Measurements from ENCODE around the gene CLSTN2. TPM values are rescaled to one million over a fixed set of nuclear protein-coding genes. Genes with fewer than 3 reads are reported as not detected.

The CLSTN2 gene
- total RNA-seq, 1 donor from 2014 or later, result 143 TPM

- TF ChIP-seq CTCF (IDR thresholded peaks at IDR 0.05), result no peak
- Mint-ChIP-seq H3K36me3 (ENCODE audit: unreplicated experiment) (peaks cover 15% of the 10 kb centered on the region), H3K27ac (ENCODE audit: unreplicated experiment) (no peak overlapping the region), H3K4me3 (ENCODE audit: unreplicated experiment) (no peak overlapping the region), H3K4me1 (ENCODE audit: unreplicated experiment) (peaks cover 13% of the 10 kb centered on the region), H3K9me3 (ENCODE audit: unreplicated experiment) (peaks cover 4% of the 10 kb centered on the region), H3K27me3 (ENCODE audit: unreplicated experiment) (no peaks in the 10 kb centered on the region)
- DNase-seq (ENCODE audit: extremely low spot score, unreplicated experiment), result no peak
Measured at GRCh38 chr3:140176526-140176925, 241.5 kb downstream of the CLSTN2 start.

GRCh38 chr3:140177943-140178342, 243.0 kb downstream of the CLSTN2 start:
- TF ChIP-seq CTCF (IDR thresholded peaks at IDR 0.05), result no peak
- Mint-ChIP-seq H3K4me1 (ENCODE audit: unreplicated experiment) (peaks cover 13% of the 10 kb centered on the region), H3K27me3 (ENCODE audit: unreplicated experiment) (no peaks in the 10 kb centered on the region), H3K9me3 (ENCODE audit: unreplicated experiment) (peaks cover 4% of the 10 kb centered on the region), H3K36me3 (ENCODE audit: unreplicated experiment) (peaks cover 20% of the 10 kb centered on the region), H3K4me3 (ENCODE audit: unreplicated experiment) (no peak overlapping the region), H3K27ac (ENCODE audit: unreplicated experiment) (no peak overlapping the region)
- no peak for DNase-seq (ENCODE audit: extremely low spot score, unreplicated experiment)

- no peaks in the 10 kb centered on the region for H3K27me3 Mint-ChIP-seq (ENCODE audit: unreplicated experiment)
- H3K4me1 Mint-ChIP-seq (ENCODE audit: unreplicated experiment), result peaks cover 13% of the 10 kb centered on the region
- H3K36me3 Mint-ChIP-seq (ENCODE audit: unreplicated experiment), result peaks cover 20% of the 10 kb centered on the region
- TF ChIP-seq CTCF (IDR thresholded peaks at IDR 0.05), result no peak
- H3K9me3 Mint-ChIP-seq (ENCODE audit: unreplicated experiment), result peaks cover 4% of the 10 kb centered on the region
- H3K4me3 Mint-ChIP-seq (ENCODE audit: unreplicated experiment), result no peak overlapping the region
- no peak overlapping the region for H3K27ac Mint-ChIP-seq (ENCODE audit: unreplicated experiment)
- no peak for DNase-seq (ENCODE audit: extremely low spot score, unreplicated experiment)
Measured at GRCh38 chr3:140178482-140178881, 243.5 kb downstream of the CLSTN2 start.

GRCh38 chr3:140180603-140181002, 245.6 kb downstream of the CLSTN2 start:
- Mint-ChIP-seq H3K4me1 (ENCODE audit: unreplicated experiment) (peaks cover 13% of the 10 kb centered on the region), H3K4me3 (ENCODE audit: unreplicated experiment) (no peak overlapping the region), H3K9me3 (ENCODE audit: unreplicated experiment) (no peaks in the 10 kb centered on the region), H3K27me3 (ENCODE audit: unreplicated experiment) (no peaks in the 10 kb centered on the region), H3K36me3 (ENCODE audit: unreplicated experiment) (peaks cover 19% of the 10 kb centered on the region), H3K27ac (ENCODE audit: unreplicated experiment) (no peak overlapping the region)
- no peak for TF ChIP-seq CTCF (IDR thresholded peaks at IDR 0.05)
- DNase-seq (ENCODE audit: extremely low spot score, unreplicated experiment), result no peak

DNA sequence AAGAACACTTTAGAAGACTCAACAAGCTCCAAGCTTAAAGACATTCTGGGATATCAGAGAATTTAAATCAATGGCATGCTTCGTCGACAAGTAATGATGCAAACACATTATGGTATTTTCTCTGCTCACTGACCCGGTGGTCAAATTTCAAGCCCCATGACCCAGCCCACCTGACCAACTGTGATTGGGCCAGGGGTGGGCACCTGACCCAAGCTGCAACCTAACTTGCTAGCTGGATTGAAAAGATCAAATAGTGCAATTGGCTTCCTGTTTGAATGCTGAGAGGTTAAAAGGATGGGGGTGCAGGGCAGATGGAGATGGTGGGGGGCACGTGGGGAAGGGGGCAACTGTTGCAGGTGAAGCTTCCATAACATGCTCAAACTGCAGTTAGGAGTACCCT, 250.4 kb downstream of the CLSTN2 start:
- Mint-ChIP-seq H3K9me3 (ENCODE audit: unreplicated experiment) (no peaks in the 10 kb centered on the region), H3K27ac (ENCODE audit: unreplicated experiment) (no peak overlapping the region), H3K27me3 (ENCODE audit: unreplicated experiment) (no peaks in the 10 kb centered on the region), H3K4me3 (ENCODE audit: unreplicated experiment) (no peak overlapping the region), H3K4me1 (ENCODE audit: unreplicated experiment) (peaks cover 11% of the 10 kb centered on the region), H3K36me3 (ENCODE audit: unreplicated experiment) (peaks cover 8% of the 10 kb centered on the region)
- no peak for DNase-seq (ENCODE audit: extremely low spot score, unreplicated experiment)
- no peak for TF ChIP-seq CTCF (IDR thresholded peaks at IDR 0.05)

Measured in osteocyte (in vitro differentiated cells).